ENCODE measurements around the gene IFNG-AS1. TPM values are rescaled to one million over a fixed set of nuclear protein-coding genes. Genes with fewer than 3 reads are reported as not detected.

IFNG-AS1 gene
- total RNA-seq, 1 experiment from 2014 or later = not detected

DNA sequence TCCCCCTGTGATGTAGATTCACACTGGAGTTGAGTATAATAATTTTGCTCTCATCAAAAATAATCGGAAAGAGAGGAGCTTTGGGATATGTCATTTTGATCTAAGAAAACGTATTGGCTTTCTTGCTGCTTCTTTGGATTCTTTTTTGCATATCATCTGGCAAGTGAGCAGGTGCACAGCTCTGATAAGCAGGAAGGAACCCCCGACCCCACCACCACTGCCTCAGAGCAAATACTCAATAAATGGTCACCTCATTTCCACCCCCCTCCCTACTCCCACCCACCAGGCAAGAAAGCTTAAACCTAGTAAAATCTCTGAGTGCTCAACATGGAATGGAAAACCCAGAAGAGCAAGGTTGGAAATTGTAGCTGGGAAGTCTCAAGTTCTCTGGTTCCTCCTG lies 49.4 kb downstream of the IFNG-AS1 start:
- Histone ChIP-seq H3K36me3 (ENCODE audit: control insufficient read depth, insufficient read depth, low read length) (no peaks in the 10 kb centered on the region), H3K4me3 (ENCODE audit: low read depth, low read length) (no peak overlapping the region), H3K27me3 (replicated peaks; ENCODE audit: control insufficient read depth, insufficient read depth, low read length) (no peaks in the 10 kb centered on the region), H3K9me3 (no peaks in the 10 kb centered on the region), H3K4me1 (no peaks in the 10 kb centered on the region)
- no TSS peak for BruUV-seq (replicated peaks)
- Mint-ChIP-seq H3K9me3 (ENCODE audit: unreplicated experiment) (no peaks in the 10 kb centered on the region), H3K27me3 (ENCODE audit: insufficient read depth, unreplicated experiment) (peaks cover 5% of the 10 kb centered on the region), H3K36me3 (ENCODE audit: insufficient read depth, unreplicated experiment) (no peaks in the 10 kb centered on the region), H3K4me3 (ENCODE audit: unreplicated experiment) (no peak overlapping the region), H3K4me1 (ENCODE audit: low read depth, unreplicated experiment) (peaks cover 6% of the 10 kb centered on the region), H3K27ac (ENCODE audit: unreplicated experiment) (no peak overlapping the region)
- no peak for DNase-seq
- TF ChIP-seq, protein P1, sequence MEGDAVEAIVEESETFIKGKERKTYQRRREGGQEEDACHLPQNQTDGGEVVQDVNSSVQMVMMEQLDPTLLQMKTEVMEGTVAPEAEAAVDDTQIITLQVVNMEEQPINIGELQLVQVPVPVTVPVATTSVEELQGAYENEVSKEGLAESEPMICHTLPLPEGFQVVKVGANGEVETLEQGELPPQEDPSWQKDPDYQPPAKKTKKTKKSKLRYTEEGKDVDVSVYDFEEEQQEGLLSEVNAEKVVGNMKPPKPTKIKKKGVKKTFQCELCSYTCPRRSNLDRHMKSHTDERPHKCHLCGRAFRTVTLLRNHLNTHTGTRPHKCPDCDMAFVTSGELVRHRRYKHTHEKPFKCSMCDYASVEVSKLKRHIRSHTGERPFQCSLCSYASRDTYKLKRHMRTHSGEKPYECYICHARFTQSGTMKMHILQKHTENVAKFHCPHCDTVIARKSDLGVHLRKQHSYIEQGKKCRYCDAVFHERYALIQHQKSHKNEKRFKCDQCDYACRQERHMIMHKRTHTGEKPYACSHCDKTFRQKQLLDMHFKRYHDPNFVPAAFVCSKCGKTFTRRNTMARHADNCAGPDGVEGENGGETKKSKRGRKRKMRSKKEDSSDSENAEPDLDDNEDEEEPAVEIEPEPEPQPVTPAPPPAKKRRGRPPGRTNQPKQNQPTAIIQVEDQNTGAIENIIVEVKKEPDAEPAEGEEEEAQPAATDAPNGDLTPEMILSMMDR (IDR thresholded peaks at IDR 0.05; ENCODE audit: insufficient read depth in 1 of 2, low read depth in 1 of 2, low read length in 1 of 2, severe bottlenecking in 1 of 2, unreplicated experiment in 1 of 2) = no peak
- intact Hi-C loops (cut with micrococcal nuclease; ENCODE audit: unreplicated experiment) = no loop called here
- CTCF ChIA-PET = interaction anchor here (0.6 to 0.8 kb wide), 3 partner anchors 66 to 279 kb away, joined by 3 to 5 read pairs (median 4); no protein-coding TSS in a partner anchor
- POLR2A ChIA-PET = no interaction called here

DNA sequence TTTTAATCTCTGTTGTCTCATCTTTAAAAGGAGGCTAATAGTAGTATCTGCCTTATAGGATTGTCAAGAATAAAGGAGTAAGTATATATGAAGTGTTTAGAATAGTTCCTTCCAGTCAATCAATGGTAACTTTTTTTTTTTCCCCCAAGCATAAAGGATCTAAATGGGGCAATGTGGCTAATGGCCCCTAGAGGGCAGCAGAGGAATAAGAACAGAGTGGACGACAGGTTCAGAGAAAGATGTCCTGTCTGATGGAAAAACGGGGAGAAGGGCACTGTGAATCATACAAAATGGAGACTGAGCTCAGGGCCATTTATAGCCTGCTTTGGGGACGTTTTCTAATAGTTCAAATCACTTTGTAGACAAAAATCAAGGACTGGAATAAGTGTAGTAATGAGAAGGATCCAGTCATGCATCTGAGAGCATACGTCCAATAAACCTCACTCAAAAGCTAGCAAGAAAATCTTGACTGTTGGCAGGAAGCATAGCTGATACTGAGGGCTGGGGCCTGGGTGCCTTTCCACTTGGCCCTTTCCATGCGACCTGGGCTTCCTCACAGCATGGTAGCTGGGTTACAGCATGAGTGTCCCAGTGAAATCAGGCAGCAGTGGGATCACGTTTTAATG lies 51.3 kb downstream of the IFNG-AS1 start:
- POLR2A ChIA-PET = no interaction called here
- H3K36me3 ChIP-seq (ENCODE audit: control insufficient read depth, insufficient read depth, low read length) = no peaks in the 10 kb centered on the region
- intact Hi-C loops (cut with micrococcal nuclease; ENCODE audit: unreplicated experiment) = loop anchor here (1.0 to 5.0 kb wide), 5 partner anchors 34 to 183 kb away; no protein-coding TSS in a partner anchor

DNA sequence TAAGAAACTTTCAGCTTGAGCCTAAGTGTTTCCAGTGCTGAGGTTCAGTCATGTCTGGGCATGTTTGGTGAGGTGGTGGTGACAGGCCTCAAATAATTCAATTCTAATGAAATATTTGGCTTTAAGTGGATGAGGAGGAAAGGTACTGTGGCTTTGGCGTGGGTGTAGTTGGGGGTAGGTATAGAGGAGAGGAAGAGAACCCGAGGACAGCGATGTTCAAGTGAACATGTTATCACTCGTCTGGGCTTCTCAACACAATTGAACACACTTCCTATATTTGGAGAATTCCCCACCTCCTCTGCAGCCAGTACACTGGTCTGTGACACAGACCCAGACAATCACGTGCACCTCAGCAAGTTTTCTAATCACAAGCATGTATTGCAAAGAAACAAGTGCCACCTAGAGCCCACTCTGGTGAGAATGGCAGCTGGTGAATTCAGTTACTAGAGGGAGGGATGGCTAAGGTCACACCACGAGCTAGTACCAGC lies 53.0 kb downstream of the IFNG-AS1 start:
- no peaks in the 10 kb centered on the region for H3K4me1 ChIP-seq
- no peaks in the 10 kb centered on the region for H3K9me3 ChIP-seq
- Mint-ChIP-seq H3K36me3 (ENCODE audit: insufficient read depth, unreplicated experiment) (no peaks in the 10 kb centered on the region), H3K27me3 (ENCODE audit: insufficient read depth, unreplicated experiment) (no peaks in the 10 kb centered on the region), H3K9me3 (ENCODE audit: unreplicated experiment) (no peaks in the 10 kb centered on the region), H3K27ac (ENCODE audit: unreplicated experiment) (no peak overlapping the region), H3K4me3 (ENCODE audit: unreplicated experiment) (no peak overlapping the region), H3K4me1 (ENCODE audit: low read depth, unreplicated experiment) (peaks cover 6% of the 10 kb centered on the region)
- no peaks in the 10 kb centered on the region for H3K27me3 ChIP-seq (replicated peaks; ENCODE audit: control insufficient read depth, insufficient read depth, low read length)
- intact Hi-C loops (cut with micrococcal nuclease; ENCODE audit: unreplicated experiment) = loop anchor here (5.0 kb wide), 2 partner anchors 80 to 145 kb away; no protein-coding TSS in a partner anchor
- ChIA-PET CTCF (interaction anchor here (1.4 kb wide), 1 partner anchor 116 kb away, joined by 5 read pairs; no protein-coding TSS in a partner anchor), POLR2A (no interaction called here)
- H3K4me3 ChIP-seq (ENCODE audit: low read depth, low read length) = no peak overlapping the region
- TF ChIP-seq, protein P1 (IDR thresholded peaks at IDR 0.05; ENCODE audit: insufficient read depth in 1 of 2, low read depth in 1 of 2, low read length in 1 of 2, severe bottlenecking in 1 of 2, unreplicated experiment in 1 of 2) = no peak
- no peaks in the 10 kb centered on the region for H3K36me3 ChIP-seq (ENCODE audit: control insufficient read depth, insufficient read depth, low read length)
- DNase-seq = no peak
- BruUV-seq (replicated peaks) = no TSS peak

More for the DNA sequence above, 51.3 kb downstream of the IFNG-AS1 start:
- no peaks in the 10 kb centered on the region for H3K9me3 ChIP-seq
- no peaks in the 10 kb centered on the region for H3K4me1 ChIP-seq
- peak; percentile 68 to 76 for DNase-seq
- Mint-ChIP-seq H3K27ac (ENCODE audit: unreplicated experiment) (no peak overlapping the region), H3K27me3 (ENCODE audit: insufficient read depth, unreplicated experiment) (no peaks in the 10 kb centered on the region), H3K9me3 (ENCODE audit: unreplicated experiment) (no peaks in the 10 kb centered on the region), H3K4me1 (ENCODE audit: low read depth, unreplicated experiment) (peaks cover 6% of the 10 kb centered on the region), H3K4me3 (ENCODE audit: unreplicated experiment) (no peak overlapping the region), H3K36me3 (ENCODE audit: insufficient read depth, unreplicated experiment) (no peaks in the 10 kb centered on the region)
- no peak overlapping the region for H3K4me3 ChIP-seq (ENCODE audit: low read depth, low read length)
- TF ChIP-seq, protein P1 (IDR thresholded peaks at IDR 0.05; ENCODE audit: insufficient read depth in 1 of 2, low read depth in 1 of 2, low read length in 1 of 2, severe bottlenecking in 1 of 2, unreplicated experiment in 1 of 2) = peak; percentile 90 to 92
- BruUV-seq (replicated peaks) = no TSS peak
- CTCF ChIA-PET = interaction anchor here (0.6 to 1.7 kb wide), 12 partner anchors 12 to 608 kb away, joined by 3 to 17 read pairs (median 4); partner anchors contain the start of gene RAP1B
- no peaks in the 10 kb centered on the region for H3K27me3 ChIP-seq (replicated peaks; ENCODE audit: control insufficient read depth, insufficient read depth, low read length)
